ENCODE data around the gene GPR150.

GPR150 gene

DNA sequence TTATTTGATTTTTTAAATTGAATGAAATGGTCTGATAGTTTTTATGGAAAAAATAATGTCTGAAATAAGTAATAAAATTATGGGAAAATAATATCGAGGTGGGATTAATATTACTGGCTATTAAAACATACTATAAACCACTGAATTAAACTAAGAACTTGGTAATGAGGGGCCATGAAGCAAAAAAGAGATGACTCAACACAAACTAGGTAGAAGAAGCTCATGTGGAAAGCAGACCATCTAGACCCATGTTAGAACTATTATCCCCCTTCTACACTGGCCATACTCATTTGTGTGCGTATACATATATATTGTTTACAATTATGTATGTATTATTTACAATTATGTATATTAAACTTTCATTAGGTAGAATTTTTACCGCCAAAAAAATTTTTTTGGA is 8.5 kb upstream of the GPR150 start:
- TF ChIP-seq, protein P1, sequence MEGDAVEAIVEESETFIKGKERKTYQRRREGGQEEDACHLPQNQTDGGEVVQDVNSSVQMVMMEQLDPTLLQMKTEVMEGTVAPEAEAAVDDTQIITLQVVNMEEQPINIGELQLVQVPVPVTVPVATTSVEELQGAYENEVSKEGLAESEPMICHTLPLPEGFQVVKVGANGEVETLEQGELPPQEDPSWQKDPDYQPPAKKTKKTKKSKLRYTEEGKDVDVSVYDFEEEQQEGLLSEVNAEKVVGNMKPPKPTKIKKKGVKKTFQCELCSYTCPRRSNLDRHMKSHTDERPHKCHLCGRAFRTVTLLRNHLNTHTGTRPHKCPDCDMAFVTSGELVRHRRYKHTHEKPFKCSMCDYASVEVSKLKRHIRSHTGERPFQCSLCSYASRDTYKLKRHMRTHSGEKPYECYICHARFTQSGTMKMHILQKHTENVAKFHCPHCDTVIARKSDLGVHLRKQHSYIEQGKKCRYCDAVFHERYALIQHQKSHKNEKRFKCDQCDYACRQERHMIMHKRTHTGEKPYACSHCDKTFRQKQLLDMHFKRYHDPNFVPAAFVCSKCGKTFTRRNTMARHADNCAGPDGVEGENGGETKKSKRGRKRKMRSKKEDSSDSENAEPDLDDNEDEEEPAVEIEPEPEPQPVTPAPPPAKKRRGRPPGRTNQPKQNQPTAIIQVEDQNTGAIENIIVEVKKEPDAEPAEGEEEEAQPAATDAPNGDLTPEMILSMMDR (IDR thresholded peaks at IDR 0.05; ENCODE audit: low read depth, low read length, missing control alignments), result no peak
- H3K4me3 ChIP-seq (replicated peaks; ENCODE audit: low read depth, low read length), result no peak overlapping the region
- DNase-seq (ENCODE audit: extremely low read depth, low read depth), result no peak

DNA sequence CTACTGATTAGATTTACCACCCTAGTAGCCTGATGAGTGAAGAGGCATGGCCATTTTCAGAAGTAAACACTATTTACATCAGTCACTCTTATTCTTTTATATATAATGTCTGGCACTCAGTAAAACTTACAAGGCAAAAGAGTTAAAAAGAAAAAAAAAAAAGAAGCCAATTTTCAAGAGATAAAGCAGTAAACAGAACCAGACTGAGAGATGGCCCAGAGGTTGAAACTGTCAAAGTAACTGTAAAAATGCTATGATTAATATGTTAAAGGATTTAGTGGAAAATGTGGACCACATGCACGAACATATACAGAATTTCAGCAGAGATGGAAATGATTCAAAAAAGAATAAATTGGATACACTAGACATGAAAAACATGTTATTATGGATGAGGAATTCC is 6.4 kb upstream of the GPR150 start:
- no peak for DNase-seq (ENCODE audit: extremely low read depth, low read depth)
- TF ChIP-seq, protein P1 (IDR thresholded peaks at IDR 0.05; ENCODE audit: low read depth, low read length, missing control alignments), result no peak
- H3K4me3 ChIP-seq (replicated peaks; ENCODE audit: low read depth, low read length), result no peak overlapping the region

DNA sequence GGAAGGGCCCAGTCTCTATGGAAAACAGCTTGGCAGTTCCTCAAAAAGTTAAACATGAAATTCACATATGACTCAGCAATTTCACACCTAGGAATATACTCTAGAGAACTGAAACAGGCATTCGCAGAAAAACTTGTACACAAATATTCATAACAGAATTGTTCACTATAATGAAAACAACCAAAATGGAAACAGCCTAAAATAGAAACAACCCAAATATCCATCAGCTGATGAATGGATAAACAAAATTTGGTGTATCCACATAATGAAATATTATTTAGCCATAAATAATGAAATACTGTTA is 4.8 kb upstream of the GPR150 start:
- no peak overlapping the region for H3K4me3 ChIP-seq (replicated peaks; ENCODE audit: low read depth, low read length)
- TF ChIP-seq, protein P1 (IDR thresholded peaks at IDR 0.05; ENCODE audit: low read depth, low read length, missing control alignments), result no peak
- DNase-seq (ENCODE audit: extremely low read depth, low read depth), result no peak

DNA sequence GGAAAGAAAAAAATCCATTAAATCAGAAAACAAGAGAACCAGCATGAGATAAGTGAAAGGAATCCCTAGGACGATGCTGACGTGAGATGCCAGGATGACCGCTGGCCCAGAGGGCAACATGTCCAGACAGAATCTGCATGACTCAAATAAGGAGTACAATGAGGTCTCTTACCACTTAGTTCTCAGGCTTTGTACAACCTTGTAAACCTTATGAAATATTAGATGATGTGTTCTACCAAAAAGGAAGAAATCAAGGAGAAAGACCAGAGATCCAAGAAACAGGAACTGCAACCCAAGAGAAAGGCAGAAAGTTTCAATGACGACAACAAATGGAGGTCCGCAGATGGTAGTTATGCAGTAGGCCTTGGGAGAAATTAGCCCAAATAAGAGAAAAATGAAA is 2.8 kb upstream of the GPR150 start:
- TF ChIP-seq, protein P1 (IDR thresholded peaks at IDR 0.05; ENCODE audit: low read depth, low read length, missing control alignments), result no peak
- no peak for DNase-seq (ENCODE audit: extremely low read depth, low read depth)
- no peak overlapping the region for H3K4me3 ChIP-seq (replicated peaks; ENCODE audit: low read depth, low read length)

DNA sequence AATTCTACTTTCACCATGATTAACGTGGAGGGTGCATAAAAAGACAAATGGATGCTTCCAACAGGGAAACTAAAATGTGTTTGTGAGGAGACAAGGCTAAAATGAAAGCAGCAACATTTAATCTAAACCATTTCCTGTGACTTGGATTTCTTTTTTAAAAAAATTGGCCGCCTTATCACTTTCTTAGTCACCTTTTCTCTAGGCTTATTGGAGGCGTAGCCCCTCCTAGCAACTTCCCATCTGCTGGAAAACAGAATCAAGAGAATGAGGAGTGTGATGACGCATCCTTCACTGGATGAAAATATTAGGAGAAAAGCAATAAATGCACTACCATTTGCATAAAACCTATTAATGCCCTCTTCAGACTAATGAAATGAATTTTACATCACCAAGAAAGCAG is 791 bp upstream of the GPR150 start:
- TF ChIP-seq, protein P1 (IDR thresholded peaks at IDR 0.05; ENCODE audit: low read depth, low read length, missing control alignments), result no peak
- no peak overlapping the region for H3K4me3 ChIP-seq (replicated peaks; ENCODE audit: low read depth, low read length)
- DNase-seq (ENCODE audit: extremely low read depth, low read depth), result no peak

DNA sequence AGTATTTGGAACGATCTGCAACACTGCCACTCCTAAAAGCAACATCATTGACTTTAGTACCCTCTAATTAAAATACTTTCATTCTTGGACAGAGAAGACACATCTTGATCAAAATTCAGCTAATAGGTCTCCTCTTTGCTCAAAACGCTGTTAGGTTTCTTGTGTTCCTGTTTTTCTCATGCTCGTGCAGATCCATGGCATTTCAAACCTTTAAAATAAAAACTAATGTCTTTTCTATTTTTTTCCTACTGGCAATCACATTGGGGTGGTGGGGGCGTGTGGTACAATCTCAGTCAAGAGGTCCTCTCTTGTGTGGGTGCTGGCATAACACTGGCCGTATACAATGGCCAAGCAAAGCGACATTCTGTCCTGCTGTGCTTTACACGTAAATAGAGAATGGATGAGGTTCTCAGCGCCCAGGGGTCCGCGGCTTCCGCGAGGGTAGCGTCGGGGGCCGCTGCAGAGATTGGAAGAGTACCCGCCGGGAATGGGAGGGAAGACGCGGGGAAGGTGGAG is 315 bp upstream of the GPR150 start:
- TF ChIP-seq, protein P1 (IDR thresholded peaks at IDR 0.05; ENCODE audit: low read depth, low read length, missing control alignments), result no peak
- DNase-seq (ENCODE audit: extremely low read depth, low read depth), result no peak
- H3K4me3 ChIP-seq (replicated peaks; ENCODE audit: low read depth, low read length), result peak overlapping the region; percentile 45
